ENCODE measurements around the gene CHN2.
A peak's percentile ranks its signal among the peaks of the same experiment; 100 is the strongest.

DNA sequence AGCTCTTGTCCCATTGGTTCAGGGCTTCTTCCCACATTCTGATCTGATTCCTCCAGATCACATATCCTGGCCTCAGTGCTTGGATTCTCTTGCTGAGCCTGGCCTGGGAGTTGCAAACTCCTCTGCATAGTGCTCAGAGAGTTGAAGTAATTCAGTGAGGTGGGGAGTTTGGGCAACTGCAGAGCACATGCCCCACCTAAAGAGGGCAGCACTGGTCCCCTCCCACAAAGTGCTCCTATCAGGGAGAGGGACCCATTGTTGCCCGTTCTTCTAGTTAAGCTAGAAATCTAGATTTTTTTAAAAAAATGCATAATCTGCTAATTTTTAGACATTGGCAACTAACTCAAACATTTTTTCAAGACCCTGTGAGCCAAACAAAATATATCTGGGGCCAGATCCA, 45.1 kb downstream of the CHN2 start:
- TF ChIP-seq POLR2A (IDR thresholded peaks at IDR 0.05; ENCODE audit: low read length) (no peak), EP300 (IDR thresholded peaks at IDR 0.05) (no peak), HOXA7 (CRISPR knock-in tag; IDR thresholded peaks at IDR 0.05) (no peak), RAD21 (conservative IDR thresholded peaks at IDR 0.05 in 1 of 2, IDR thresholded peaks at IDR 0.05 in 1 of 2) (peak in 1 of 2 experiments; percentile 35; a peak in 1 of 5 replicates), JUN (IDR thresholded peaks at IDR 0.05) (no peak)
- TF ChIP-seq, protein P1, sequence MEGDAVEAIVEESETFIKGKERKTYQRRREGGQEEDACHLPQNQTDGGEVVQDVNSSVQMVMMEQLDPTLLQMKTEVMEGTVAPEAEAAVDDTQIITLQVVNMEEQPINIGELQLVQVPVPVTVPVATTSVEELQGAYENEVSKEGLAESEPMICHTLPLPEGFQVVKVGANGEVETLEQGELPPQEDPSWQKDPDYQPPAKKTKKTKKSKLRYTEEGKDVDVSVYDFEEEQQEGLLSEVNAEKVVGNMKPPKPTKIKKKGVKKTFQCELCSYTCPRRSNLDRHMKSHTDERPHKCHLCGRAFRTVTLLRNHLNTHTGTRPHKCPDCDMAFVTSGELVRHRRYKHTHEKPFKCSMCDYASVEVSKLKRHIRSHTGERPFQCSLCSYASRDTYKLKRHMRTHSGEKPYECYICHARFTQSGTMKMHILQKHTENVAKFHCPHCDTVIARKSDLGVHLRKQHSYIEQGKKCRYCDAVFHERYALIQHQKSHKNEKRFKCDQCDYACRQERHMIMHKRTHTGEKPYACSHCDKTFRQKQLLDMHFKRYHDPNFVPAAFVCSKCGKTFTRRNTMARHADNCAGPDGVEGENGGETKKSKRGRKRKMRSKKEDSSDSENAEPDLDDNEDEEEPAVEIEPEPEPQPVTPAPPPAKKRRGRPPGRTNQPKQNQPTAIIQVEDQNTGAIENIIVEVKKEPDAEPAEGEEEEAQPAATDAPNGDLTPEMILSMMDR (IDR thresholded peaks at IDR 0.05) = peak; percentile 29; the same call in 2 of the 3 replicates
- TF ChIP-seq, protein P2, sequence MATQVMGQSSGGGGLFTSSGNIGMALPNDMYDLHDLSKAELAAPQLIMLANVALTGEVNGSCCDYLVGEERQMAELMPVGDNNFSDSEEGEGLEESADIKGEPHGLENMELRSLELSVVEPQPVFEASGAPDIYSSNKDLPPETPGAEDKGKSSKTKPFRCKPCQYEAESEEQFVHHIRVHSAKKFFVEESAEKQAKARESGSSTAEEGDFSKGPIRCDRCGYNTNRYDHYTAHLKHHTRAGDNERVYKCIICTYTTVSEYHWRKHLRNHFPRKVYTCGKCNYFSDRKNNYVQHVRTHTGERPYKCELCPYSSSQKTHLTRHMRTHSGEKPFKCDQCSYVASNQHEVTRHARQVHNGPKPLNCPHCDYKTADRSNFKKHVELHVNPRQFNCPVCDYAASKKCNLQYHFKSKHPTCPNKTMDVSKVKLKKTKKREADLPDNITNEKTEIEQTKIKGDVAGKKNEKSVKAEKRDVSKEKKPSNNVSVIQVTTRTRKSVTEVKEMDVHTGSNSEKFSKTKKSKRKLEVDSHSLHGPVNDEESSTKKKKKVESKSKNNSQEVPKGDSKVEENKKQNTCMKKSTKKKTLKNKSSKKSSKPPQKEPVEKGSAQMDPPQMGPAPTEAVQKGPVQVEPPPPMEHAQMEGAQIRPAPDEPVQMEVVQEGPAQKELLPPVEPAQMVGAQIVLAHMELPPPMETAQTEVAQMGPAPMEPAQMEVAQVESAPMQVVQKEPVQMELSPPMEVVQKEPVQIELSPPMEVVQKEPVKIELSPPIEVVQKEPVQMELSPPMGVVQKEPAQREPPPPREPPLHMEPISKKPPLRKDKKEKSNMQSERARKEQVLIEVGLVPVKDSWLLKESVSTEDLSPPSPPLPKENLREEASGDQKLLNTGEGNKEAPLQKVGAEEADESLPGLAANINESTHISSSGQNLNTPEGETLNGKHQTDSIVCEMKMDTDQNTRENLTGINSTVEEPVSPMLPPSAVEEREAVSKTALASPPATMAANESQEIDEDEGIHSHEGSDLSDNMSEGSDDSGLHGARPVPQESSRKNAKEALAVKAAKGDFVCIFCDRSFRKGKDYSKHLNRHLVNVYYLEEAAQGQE (IDR thresholded peaks at IDR 0.05) = no peak

Measured in A549 (cell line).